ENCODE results near the gene TTF1. TPM values are rescaled to one million over a fixed set of nuclear protein-coding genes. Genes with fewer than 3 reads are reported as not detected.

TTF1 gene
- total RNA-seq, result 10.1 and 15.7 TPM in 2 replicates
- polyA plus RNA-seq (2012), result 6.1 TPM

- DNase-seq (ENCODE audit: low read depth), result peak; percentile 92
These were observed at the start of gene TTF1 for GRCh38 chr9:132406554-132407122. Gene TTF1, minus strand, starts transcription at chr9:132406840. Its CDS starts 4,019 bp downstream, at chr9:132402821.

- no peak for DNase-seq (ENCODE audit: low read depth)
These were observed 49.6 kb upstream of the TTF1 start for GRCh38 chr9:132456241-132456640.

- no peak for DNase-seq (ENCODE audit: low read depth)
These were observed 44.6 kb upstream of the TTF1 start for GRCh38 chr9:132451276-132451675.

- no peak for DNase-seq (ENCODE audit: low read depth)
These were observed 41.3 kb upstream of the TTF1 start for GRCh38 chr9:132447902-132448301.

- DNase-seq (ENCODE audit: low read depth), result no peak
These were observed 40.7 kb upstream of the TTF1 start for GRCh38 chr9:132447346-132447745.

- DNase-seq (ENCODE audit: low read depth), result no peak
These were observed 40.2 kb upstream of the TTF1 start for GRCh38 chr9:132446887-132447286.

GRCh38 chr9:132443951-132444607 lies 37.4 kb upstream of the TTF1 start:
- DNase-seq (ENCODE audit: low read depth), result no peak

- DNase-seq (ENCODE audit: low read depth), result no peak
These were observed 34.8 kb upstream of the TTF1 start for GRCh38 chr9:132441404-132441803.

- no peak for DNase-seq (ENCODE audit: low read depth)
These were observed 34.1 kb upstream of the TTF1 start for GRCh38 chr9:132440735-132441134.

- DNase-seq (ENCODE audit: low read depth), result no peak
These were observed 32.5 kb upstream of the TTF1 start for GRCh38 chr9:132439153-132439552.

GRCh38 chr9:132434881-132435280 lies 28.2 kb upstream of the TTF1 start:
- no peak for DNase-seq (ENCODE audit: low read depth)

- no peak for DNase-seq (ENCODE audit: low read depth)
These were observed 24.4 kb upstream of the TTF1 start for GRCh38 chr9:132430998-132431397.

GRCh38 chr9:132426639-132427414 lies 20.2 kb upstream of the TTF1 start:
- DNase-seq (ENCODE audit: low read depth), result no peak

GRCh38 chr9:132425675-132426062 lies 19.0 kb upstream of the TTF1 start:
- DNase-seq (ENCODE audit: low read depth), result no peak

GRCh38 chr9:132424857-132425674 lies 18.4 kb upstream of the TTF1 start:
- no peak for DNase-seq (ENCODE audit: low read depth)

- DNase-seq (ENCODE audit: low read depth), result no peak
These were observed 16.9 kb upstream of the TTF1 start for GRCh38 chr9:132423503-132423902.

GRCh38 chr9:132422574-132422973 lies 15.9 kb upstream of the TTF1 start:
- DNase-seq (ENCODE audit: low read depth), result no peak

- no peak for DNase-seq (ENCODE audit: low read depth)
These were observed 12.2 kb upstream of the TTF1 start for GRCh38 chr9:132418726-132419363.

- no peak for DNase-seq (ENCODE audit: low read depth)
These were observed 8.5 kb upstream of the TTF1 start for GRCh38 chr9:132415181-132415580.

GRCh38 chr9:132414731-132415130 lies 8.1 kb upstream of the TTF1 start:
- no peak for DNase-seq (ENCODE audit: low read depth)

GRCh38 chr9:132413926-132414325 lies 7.3 kb upstream of the TTF1 start:
- no peak for DNase-seq (ENCODE audit: low read depth)

All from myocyte (in vitro differentiated cells).